Measurements from ENCODE around the gene NPAS4.

DNA sequence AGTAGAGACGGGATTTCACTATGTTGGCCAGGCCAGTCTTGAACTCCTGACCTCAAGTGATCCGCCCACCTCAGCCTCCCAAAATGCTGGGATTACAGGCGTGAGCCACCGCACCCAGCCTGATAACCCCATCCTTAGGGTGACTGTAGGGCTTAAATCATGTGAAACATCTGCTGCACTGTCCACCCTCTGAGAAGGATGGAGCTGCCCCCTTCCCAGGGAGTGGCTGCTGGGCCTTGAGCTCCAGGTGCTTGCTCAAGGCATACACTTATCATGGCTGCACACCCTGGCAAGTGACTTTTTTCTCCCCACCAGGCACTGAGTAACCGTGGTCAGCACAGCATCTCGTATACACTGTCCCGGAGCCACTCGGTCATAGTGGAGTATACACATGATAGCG lies 51.2 kb downstream of the NPAS4 start:
- TF ChIP-seq POLR2AphosphoS5 (IDR thresholded peaks at IDR 0.05; ENCODE audit: insufficient read depth in 1 of 2, low read depth in 1 of 2) (no peak), POLR2A (IDR thresholded peaks at IDR 0.05) (no peak)
- TF ChIP-seq, protein P1, sequence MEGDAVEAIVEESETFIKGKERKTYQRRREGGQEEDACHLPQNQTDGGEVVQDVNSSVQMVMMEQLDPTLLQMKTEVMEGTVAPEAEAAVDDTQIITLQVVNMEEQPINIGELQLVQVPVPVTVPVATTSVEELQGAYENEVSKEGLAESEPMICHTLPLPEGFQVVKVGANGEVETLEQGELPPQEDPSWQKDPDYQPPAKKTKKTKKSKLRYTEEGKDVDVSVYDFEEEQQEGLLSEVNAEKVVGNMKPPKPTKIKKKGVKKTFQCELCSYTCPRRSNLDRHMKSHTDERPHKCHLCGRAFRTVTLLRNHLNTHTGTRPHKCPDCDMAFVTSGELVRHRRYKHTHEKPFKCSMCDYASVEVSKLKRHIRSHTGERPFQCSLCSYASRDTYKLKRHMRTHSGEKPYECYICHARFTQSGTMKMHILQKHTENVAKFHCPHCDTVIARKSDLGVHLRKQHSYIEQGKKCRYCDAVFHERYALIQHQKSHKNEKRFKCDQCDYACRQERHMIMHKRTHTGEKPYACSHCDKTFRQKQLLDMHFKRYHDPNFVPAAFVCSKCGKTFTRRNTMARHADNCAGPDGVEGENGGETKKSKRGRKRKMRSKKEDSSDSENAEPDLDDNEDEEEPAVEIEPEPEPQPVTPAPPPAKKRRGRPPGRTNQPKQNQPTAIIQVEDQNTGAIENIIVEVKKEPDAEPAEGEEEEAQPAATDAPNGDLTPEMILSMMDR (IDR thresholded peaks at IDR 0.05), result no peak

Measured in vagina (tissue), 2 donors.